ENCODE results near the gene GNG13.

GNG13 gene

GRCh38 chr16:785563-786535 is 14.7 kb downstream of the GNG13 start:
- TF ChIP-seq ZBTB7A (IDR thresholded peaks at IDR 0.05; ENCODE audit: low read depth) (no peak), FOXM1 (IDR thresholded peaks at IDR 0.05; ENCODE audit: borderline replicate concordance, low read depth) (no peak), EGR1 (IDR thresholded peaks at IDR 0.05) (no peak), TAF1 (IDR thresholded peaks at IDR 0.05; ENCODE audit: low read depth) (no peak), RAD21 (IDR thresholded peaks at IDR 0.05; ENCODE audit: low read depth) (peak; percentile 51; the same call in 1 of the 2 replicates)
- TF ChIP-seq, protein P1, sequence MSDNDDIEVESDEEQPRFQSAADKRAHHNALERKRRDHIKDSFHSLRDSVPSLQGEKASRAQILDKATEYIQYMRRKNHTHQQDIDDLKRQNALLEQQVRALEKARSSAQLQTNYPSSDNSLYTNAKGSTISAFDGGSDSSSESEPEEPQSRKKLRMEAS (IDR thresholded peaks at IDR 0.05): no peak

GRCh38 chr16:784431-784830 is 16.1 kb downstream of the GNG13 start:
- TF ChIP-seq TAF1 (IDR thresholded peaks at IDR 0.05; ENCODE audit: low read depth) (no peak), ZBTB7A (IDR thresholded peaks at IDR 0.05; ENCODE audit: low read depth) (no peak), TCF12 (IDR thresholded peaks at IDR 0.05; ENCODE audit: low read depth) (no peak), USF1 (IDR thresholded peaks at IDR 0.05) (no peak), YY1 (IDR thresholded peaks at IDR 0.05; ENCODE audit: low read depth) (no peak), FOXM1 (IDR thresholded peaks at IDR 0.05; ENCODE audit: borderline replicate concordance, low read depth) (no peak), EGR1 (IDR thresholded peaks at IDR 0.05) (no peak), CREB1 (IDR thresholded peaks at IDR 0.05; ENCODE audit: low read depth) (no peak)

DNA sequence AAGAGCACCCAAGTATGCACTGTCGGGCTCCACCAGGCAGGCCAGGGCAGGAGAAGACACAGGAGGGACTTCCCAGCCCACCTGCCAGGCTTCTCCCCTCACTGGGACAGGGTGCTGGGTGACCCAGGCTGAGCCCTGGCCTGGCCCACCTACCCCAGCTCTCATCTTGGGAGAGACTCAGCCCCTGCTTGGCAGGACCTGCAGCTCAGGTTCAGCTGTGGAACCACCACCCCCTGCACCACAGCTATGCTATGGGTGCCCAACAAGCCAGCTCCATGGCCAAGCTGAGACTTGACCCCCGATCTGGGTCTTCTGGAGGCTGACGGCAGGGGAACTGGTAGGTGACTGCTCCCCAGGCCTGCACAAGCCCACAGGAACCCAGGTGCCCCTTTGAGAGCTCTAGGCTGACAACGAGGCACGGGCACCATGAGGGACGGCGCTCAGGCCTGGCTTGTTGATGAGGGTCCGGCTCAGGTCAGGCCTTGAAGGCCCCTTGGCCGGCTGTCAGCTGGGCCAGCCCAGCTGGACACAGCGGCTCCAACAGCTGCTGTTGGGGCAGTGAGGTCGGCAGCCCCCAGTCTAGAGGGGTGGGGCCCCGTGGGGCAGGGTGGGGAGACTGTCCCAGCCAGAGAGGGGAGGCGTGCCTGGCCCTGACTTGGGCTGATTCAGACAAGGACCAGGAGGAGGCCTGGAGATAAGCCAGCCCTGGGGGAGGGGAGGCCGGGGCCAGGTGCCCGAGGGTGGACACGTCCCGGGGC is 17.0 kb downstream of the GNG13 start:
- TF ChIP-seq CEBPB (IDR thresholded peaks at IDR 0.05): no peak
- TF ChIP-seq CREB1 (IDR thresholded peaks at IDR 0.05; ENCODE audit: low read depth): no peak
- TF ChIP-seq TCF12 (IDR thresholded peaks at IDR 0.05; ENCODE audit: low read depth): no peak
- no peak for TF ChIP-seq EGR1 (IDR thresholded peaks at IDR 0.05)
- no peak for TF ChIP-seq EP300 (IDR thresholded peaks at IDR 0.05; ENCODE audit: borderline replicate concordance)
- TF ChIP-seq FOXM1 (IDR thresholded peaks at IDR 0.05; ENCODE audit: borderline replicate concordance, low read depth): no peak
- TF ChIP-seq USF1 (IDR thresholded peaks at IDR 0.05): no peak
- TF ChIP-seq RAD21 (IDR thresholded peaks at IDR 0.05; ENCODE audit: low read depth): no peak
- TF ChIP-seq NFIC (IDR thresholded peaks at IDR 0.05): no peak
- no peak for TF ChIP-seq YY1 (IDR thresholded peaks at IDR 0.05; ENCODE audit: low read depth)
- TF ChIP-seq ZBTB7A (IDR thresholded peaks at IDR 0.05; ENCODE audit: low read depth): no peak
- no peak for TF ChIP-seq TAF1 (IDR thresholded peaks at IDR 0.05; ENCODE audit: low read depth)
- TF ChIP-seq, protein P1 (IDR thresholded peaks at IDR 0.05): no peak
- no peak for TF ChIP-seq TEAD4 (IDR thresholded peaks at IDR 0.05)
- TF ChIP-seq, protein P2, sequence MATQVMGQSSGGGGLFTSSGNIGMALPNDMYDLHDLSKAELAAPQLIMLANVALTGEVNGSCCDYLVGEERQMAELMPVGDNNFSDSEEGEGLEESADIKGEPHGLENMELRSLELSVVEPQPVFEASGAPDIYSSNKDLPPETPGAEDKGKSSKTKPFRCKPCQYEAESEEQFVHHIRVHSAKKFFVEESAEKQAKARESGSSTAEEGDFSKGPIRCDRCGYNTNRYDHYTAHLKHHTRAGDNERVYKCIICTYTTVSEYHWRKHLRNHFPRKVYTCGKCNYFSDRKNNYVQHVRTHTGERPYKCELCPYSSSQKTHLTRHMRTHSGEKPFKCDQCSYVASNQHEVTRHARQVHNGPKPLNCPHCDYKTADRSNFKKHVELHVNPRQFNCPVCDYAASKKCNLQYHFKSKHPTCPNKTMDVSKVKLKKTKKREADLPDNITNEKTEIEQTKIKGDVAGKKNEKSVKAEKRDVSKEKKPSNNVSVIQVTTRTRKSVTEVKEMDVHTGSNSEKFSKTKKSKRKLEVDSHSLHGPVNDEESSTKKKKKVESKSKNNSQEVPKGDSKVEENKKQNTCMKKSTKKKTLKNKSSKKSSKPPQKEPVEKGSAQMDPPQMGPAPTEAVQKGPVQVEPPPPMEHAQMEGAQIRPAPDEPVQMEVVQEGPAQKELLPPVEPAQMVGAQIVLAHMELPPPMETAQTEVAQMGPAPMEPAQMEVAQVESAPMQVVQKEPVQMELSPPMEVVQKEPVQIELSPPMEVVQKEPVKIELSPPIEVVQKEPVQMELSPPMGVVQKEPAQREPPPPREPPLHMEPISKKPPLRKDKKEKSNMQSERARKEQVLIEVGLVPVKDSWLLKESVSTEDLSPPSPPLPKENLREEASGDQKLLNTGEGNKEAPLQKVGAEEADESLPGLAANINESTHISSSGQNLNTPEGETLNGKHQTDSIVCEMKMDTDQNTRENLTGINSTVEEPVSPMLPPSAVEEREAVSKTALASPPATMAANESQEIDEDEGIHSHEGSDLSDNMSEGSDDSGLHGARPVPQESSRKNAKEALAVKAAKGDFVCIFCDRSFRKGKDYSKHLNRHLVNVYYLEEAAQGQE (IDR thresholded peaks at IDR 0.05; ENCODE audit: low read depth): no peak

- no peak for TF ChIP-seq CEBPB (IDR thresholded peaks at IDR 0.05)
- TF ChIP-seq, protein P1 (IDR thresholded peaks at IDR 0.05): no peak; the same call in none of the 2 replicates
- TF ChIP-seq NFIC (IDR thresholded peaks at IDR 0.05): peak; percentile 82
- peak; percentile 73; the same call in 1 of the 2 replicates for TF ChIP-seq ZBTB7A (IDR thresholded peaks at IDR 0.05; ENCODE audit: low read depth)
- no peak for TF ChIP-seq CREB1 (IDR thresholded peaks at IDR 0.05; ENCODE audit: low read depth)
- TF ChIP-seq FOXM1 (IDR thresholded peaks at IDR 0.05; ENCODE audit: borderline replicate concordance, low read depth): no peak
- TF ChIP-seq RAD21 (IDR thresholded peaks at IDR 0.05; ENCODE audit: low read depth): no peak
- TF ChIP-seq TEAD4 (IDR thresholded peaks at IDR 0.05): 0 out of 2 replicates have a peak, but pooled peaks have one; percentile 4
- TF ChIP-seq EGR1 (IDR thresholded peaks at IDR 0.05): no peak
- TF ChIP-seq TAF1 (IDR thresholded peaks at IDR 0.05; ENCODE audit: low read depth): no peak
- peak; percentile 69; the same call in 1 of the 2 replicates for TF ChIP-seq TCF12 (IDR thresholded peaks at IDR 0.05; ENCODE audit: low read depth)
- TF ChIP-seq EP300 (IDR thresholded peaks at IDR 0.05; ENCODE audit: borderline replicate concordance): peak; percentile 31; the same call in 1 of the 2 replicates
- TF ChIP-seq USF1 (IDR thresholded peaks at IDR 0.05): peak; percentile 53; the same call in 1 of the 2 replicates
- no peak for TF ChIP-seq YY1 (IDR thresholded peaks at IDR 0.05; ENCODE audit: low read depth)
- TF ChIP-seq, protein P2 (IDR thresholded peaks at IDR 0.05; ENCODE audit: low read depth): no peak
Observed at GRCh38 chr16:782766-783403, 17.6 kb downstream of the GNG13 start.

Data from Ishikawa (cell line).